NCI-H2107 (cell line): Measurements from ENCODE around the gene LRRC4C.

Experiments
- DNase-seq: peaks from one replicate; lab custom pipeline; 2025; lab: John Stamatoyannopoulos, UW

Gene LRRC4C

GRCh38 chr11:40099426-40100161, 1359.9 kb downstream of the LRRC4C start:
- no peak for DNase-seq

- DNase-seq = no peak
These were observed 1364.0 kb downstream of the LRRC4C start for GRCh38 chr11:40095446-40095845.

GRCh38 chr11:40094954-40095353, 1364.5 kb downstream of the LRRC4C start:
- no peak for DNase-seq

GRCh38 chr11:40080434-40080833, 1379.0 kb downstream of the LRRC4C start:
- DNase-seq = no peak
